ENCODE data around the gene AQP7.

GRCh38 chr9:33408087-33408486 lies 5.7 kb upstream of the AQP7 start:
- no peak for TF ChIP-seq CTCF (IDR thresholded peaks at IDR 0.05)
- TF ChIP-seq POLR2A (IDR thresholded peaks at IDR 0.05) = no peak
